DMS153 treated with DMSO at 0.1 percent for 48 hours (cell line): Measurements from ENCODE around the gene GCK.

ENCODE experiments used
- DNase-seq: peaks from one replicate; lab custom pipeline; 2025; ENCODE audit not compliant: unreplicated experiment; lab: John Stamatoyannopoulos, UW

Gene GCK

GRCh38 chr7:44156453-44157010 is 32.7 kb downstream of the GCK start:
- DNase-seq = no peak

DNA sequence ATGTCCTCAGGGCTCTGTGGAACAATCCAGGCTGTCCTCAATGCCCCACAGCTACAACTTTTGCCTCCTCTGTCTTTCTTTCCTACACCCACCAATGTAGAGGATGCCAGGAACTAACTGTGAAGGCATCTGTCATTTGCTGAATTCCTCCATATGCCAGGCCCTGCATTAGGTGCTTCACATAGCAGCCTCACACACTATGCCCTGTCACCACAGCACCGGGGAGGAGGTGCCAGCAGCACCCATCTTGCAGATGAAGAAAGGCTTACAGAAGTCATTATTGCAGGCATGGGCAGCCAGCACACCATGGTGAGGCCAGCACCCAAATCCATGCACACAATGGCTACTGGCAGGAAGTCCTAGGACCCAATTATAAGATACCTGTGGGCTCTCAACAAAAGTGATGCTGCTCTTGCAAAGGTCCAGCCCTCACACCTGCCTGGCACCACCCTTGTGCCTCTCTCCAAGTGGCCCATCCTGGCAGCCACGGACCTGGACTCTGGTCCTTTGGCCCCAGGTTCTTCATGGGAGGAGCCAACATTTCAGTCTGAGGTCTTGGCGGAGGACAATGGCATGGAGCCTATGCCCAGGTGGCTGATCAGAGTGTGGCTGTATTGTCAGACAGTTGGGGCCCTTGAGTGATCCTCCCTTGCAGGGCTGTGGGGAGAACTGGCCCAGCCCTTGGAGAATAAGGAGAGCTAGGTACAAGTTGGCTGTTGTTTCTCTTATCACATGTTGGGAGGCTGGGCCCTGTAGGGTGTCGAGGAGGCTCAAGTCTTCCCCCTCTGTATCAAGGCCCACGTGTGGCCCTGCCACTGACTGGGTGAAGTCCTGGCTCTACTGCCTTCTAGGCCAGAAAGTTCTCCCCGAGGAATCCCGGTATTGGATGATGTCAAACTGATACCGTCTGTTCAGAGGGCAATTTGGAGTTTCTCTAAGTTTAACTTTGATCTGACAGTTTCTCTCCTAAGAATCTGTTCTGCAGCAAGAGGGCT is 33.8 kb downstream of the GCK start:
- DNase-seq = no peak

DNA sequence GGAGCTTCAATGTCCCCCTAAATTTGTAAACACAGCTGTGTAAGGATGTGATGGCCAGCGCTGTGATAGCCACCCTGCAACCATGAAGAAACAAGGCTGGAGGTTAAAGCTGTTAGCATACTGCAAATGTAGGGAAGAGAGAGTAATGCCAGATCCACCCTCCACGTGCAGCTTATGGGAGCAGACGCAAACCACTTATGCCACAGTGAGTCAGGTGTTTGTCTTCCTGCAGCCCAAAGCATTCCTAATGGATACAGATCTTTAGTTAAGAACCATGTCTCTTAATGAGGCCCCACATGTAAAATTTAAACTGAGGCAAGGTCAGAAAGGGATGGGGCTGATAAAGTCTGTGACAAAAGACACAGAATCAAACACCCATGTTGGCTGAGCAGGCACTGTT is 34.5 kb downstream of the GCK start:
- DNase-seq = no peak

DNA sequence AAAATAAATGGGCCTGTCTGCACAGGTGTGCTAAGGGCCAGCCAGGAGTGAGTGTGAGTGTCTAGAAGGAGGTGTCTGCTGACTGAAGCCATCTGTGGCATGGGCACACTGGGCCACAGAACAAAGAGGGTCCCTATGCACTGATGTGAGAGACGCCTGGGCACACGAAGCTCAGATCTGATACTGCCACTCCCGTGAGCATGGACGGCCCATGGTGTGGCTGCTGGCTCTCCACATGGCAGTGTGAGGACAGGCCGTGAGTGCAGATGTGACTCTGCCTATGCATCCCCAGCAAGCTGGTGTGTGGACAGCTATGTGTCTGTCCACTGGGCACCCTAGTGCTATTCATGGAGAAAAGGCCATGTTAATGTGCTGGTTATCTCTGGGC is 35.3 kb downstream of the GCK start:
- DNase-seq = no peak

DNA sequence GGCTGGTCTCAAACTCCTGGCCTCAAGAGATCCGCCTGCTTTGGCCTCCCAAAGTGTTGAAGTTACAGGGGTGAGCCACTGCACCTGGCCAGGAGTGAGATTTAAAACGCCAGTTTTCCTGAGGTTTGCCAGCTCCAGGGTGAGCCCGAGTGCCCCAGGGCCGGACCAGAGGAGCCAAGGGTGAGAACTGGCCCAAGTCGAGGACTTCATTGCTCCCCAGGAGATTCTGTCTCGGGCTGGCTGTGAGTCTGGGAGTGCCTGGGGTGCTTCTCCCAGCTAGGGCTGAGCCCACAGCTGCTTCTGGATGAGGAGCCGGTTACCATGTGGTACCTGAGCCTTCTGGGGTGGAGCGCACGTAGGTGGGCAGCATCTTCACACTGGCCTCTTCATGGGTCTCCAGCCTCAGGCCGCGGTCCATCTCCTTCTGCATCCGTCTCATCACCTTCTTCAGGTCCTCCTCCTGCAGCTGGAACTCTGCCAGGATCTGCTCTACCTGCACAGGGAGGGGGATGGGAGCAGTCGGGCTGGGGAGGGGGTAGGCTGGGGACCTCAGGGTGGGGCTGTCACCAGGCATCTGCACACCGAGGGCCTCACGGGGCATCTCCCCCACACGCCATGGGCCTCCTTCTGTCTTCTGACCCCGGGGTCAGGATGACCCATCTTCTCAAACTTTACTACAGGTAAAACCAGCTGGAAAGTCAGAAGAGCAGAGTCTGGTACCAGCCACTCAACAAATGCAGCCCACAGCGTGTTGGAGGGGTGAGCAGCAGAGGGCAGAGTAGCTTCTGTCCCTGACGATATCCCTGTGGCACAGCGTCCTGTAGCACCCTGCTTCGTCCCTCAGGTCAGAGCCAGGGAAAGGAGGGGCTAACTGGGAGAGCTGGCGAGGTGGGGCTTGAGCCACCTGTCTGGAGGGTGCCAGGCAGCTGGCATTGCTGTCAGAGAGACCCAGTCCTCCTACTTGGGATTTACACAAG is 36.0 kb downstream of the GCK start:
- no peak for DNase-seq

GRCh38 chr7:44151956-44152355 is 37.3 kb downstream of the GCK start:
- no peak for DNase-seq

- no peak for DNase-seq
These were observed 38.0 kb downstream of the GCK start for GRCh38 chr7:44150966-44151941.

DNA sequence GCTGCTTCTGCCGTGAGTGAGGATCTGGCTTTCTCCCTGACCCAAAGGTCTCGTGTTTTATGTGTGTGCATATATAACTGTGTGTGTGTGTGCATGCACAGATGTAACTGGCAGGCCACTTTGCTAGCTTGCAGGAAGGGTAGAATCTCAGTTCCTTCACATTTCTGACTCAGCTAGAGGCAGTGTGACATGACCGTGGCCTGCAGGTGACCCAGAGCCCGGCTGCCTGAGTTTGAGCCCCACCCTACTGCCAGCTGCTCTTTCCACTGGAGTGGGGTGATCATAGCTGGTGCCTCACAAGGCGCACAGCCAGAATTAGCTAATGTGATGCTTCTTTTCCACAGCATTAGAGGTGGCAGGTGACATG is 38.8 kb downstream of the GCK start:
- DNase-seq = no peak

DNA sequence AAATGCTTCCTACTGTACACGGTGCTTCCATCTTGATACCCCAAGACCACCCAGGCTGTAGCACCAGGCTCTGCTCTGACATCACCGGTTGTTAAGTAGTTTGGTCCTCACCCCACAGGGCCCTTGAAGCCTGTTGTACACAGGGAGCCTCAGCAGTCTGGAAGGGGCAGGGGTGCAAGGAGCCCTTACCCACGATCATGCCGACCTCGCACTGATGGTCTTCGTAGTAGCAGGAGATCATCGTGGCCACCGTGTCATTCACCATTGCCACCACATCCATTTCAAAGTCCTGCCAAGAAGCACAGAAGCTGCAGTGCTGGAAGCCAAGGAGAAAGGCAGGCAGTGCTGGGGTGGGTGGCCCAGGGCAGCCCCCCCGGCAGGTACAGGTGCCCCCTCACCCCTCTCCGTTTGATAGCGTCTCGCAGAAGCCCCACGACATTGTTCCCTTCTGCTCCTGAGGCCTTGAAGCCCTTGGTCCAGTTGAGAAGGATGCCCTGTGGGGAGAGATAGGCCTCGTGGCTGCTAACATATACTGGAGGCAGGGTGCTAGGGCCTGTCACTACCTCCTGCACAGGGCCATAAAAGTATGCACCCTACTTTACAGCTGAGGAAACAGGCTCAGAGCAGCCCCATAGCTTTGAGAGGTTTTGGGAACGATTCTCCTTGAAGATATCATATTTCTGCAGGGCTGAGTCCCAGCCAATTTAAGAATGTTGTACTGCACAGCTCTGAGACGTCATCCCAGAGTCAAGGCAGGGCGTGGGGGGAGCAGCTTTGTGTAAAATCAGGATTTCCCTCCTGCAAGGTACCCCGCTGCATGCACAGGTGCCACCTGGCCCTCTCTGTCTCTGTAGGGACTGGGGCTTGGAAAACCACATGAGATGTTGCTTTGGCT is 39.4 kb downstream of the GCK start:
- no peak for DNase-seq

GRCh38 chr7:44148961-44149536 is 40.2 kb downstream of the GCK start:
- no peak for DNase-seq

DNA sequence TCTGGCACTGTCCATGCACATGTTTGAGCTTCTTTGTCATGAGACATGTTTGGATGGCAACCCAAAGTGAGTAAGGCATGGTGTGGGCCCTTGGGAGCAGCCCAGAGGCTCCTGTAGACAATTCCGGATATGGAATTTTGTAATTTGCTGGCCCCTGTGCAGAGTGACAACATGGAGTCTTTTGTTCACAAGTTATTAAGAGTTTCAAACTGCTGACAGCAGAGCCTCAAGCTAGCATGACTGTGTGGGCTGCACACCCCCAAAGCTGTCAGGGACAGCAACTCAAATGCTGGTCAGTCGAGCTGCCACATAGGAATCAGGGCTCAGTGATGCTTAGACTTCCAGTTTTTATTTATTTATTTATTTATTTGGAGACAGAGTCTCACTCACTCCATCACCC is 41.1 kb downstream of the GCK start:
- no peak for DNase-seq

DNA sequence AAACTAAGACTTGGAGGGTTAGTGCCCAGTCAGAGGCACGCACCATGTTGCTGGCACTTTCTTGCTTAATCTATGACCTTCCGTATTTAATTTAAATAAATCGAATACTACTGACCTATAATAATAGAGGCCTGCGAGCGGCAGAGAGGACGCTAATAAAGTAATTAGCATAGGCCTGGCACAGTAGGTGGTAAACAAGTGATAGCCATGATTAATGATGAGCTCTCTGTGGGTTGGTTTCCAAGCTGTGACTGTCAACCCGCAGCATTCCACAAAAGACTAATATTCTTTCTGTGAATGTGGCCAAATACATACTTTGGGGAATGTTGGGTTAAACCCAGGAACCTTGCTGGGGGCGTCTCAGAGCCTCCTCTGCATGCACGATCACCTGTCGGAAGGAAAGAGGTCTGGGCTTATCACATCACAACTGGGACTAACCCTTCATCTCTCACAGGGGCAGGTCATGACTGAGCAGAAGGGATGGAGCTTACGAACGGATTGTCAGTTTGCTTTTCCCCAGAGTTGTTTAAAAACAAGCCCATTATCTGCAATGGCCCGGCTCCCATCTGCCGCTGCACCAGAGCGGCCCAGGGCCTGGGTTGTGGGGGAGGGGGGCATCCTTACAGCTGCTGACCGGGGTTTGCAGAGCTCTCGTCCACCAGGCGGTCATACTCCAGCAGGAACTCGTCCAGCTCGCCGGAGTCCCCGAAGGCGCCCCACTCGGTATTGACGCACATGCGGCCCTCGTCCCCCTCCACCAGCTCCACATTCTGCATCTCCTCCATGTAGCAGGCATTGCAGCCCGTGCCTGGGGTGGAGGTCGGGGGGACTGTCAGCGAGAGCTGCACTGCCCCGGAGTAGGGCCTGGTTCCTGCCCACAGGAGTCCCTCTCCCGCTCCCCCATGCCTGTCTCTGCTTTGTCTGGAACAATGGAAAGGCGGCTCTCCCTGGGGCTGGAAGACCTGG is 41.9 kb downstream of the GCK start:
- DNase-seq = no peak

DNA sequence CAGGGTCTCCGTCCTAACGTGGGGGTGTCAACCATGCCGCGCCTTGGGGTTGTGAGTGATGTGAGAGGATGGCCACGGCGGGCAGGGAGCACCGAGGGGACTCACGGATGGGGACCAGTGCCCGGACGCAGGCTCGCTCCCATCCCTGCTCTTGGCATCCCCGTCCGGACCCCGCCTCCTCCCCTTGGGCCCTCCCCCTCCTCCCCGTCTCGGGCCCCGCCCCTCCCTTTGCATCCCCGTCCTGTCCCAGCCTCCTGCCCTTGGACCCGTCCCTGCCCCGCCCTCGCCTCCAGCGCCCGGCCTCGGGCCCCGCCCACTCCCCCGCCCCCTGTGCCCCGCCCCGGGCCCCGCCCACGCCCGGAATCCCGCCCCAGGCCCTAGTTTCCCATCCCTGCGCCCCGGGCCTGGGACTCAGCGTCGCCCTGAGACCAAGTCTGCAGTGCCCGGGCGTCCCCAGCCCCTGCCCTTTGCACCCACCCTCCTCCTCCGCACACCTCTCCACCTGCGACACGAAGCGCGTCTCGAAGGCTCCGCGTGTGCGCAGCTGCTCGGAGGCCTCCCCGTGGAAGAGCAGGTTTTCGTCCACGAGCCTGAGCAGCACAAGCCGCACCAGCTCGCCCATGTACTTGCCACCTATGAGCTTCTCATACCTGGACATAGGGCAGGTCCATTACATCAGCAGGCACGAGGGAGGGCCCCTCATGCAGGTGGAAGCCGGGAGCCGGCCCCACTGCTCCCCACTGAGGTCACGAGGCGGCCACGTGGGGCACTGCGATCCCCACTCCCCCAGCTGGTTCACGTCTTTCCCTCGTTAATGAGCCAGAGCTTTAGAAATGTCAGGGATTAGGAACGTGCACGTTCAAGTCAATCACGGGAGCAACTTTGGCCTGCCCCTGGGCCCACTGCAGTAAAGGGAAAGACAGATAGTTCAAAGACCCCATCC is 43.0 kb downstream of the GCK start:
- DNase-seq = no peak

- DNase-seq = no peak
These were observed 43.7 kb downstream of the GCK start for GRCh38 chr7:44145479-44145968.

GRCh38 chr7:44144968-44145478 is 44.2 kb downstream of the GCK start:
- DNase-seq = no peak

DNA sequence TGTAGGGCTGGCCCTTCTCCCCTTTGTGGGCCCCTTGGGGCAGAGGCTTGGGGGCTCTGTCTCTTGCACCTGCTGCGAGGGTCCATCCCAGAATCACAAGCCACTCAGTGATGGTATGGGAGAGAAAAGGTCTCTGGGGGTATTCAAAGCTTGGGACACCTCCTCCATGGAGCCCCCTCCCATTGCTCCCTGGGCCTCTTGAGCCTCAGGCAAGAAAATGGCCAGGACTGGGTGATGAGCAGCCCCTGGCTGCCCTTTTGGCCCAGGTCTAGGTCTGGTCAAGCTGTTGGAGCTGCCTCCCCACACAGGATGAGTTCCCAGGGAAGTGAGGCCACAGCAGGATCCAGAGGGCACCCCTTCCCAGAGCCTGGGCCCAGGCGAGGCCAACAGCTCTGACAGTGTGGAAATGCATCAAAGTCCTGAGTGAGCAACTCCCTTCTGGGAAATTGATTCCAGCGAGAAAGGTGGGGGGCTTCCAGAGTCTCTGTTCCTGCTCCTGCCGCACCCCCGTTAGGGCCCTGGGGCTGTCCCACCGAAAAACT is 44.7 kb downstream of the GCK start:
- no peak for DNase-seq
